Activated CD4-positive, alpha-beta T cell treated with anti-CD3 and anti-CD28 coated beads, Interleukin-2, amount 10 ng/mL, durations not matched to agents 24 days and 14 days (primary cell): ENCODE data around the gene HEY2. TPM values are rescaled to one million over a fixed set of nuclear protein-coding genes. Genes with fewer than 3 reads are reported as not detected.
"Not testable (repeated sequence)": the region's sequence is repeated elsewhere in the genome, so short reads cannot be mapped to it uniquely, and the experiment has no call there.

Experiments used
- DNase-seq: peaks from one replicate; pipeline ENCODE4 v3.0.0; 2022
- H3K27ac Mint-ChIP-seq: one replicate; pipeline ENCODE4 v1.8.0; 2022; ENCODE audit warnings: mild to moderate bottlenecking, mixed read lengths
- H3K27me3 Mint-ChIP-seq: one replicate; pipeline ENCODE4 v1.8.0; 2022; ENCODE audit warnings: mixed read lengths
- H3K36me3 Mint-ChIP-seq: one replicate; pipeline ENCODE4 v1.8.0; 2022; ENCODE audit warnings: low read depth, mild to moderate bottlenecking, mixed read lengths
- H3K4me1 Mint-ChIP-seq: one replicate; pipeline ENCODE4 v1.8.0; 2021; ENCODE audit warnings: mixed read lengths
- H3K4me3 Mint-ChIP-seq: one replicate; pipeline ENCODE4 v1.8.0; 2022; ENCODE audit warnings: mild to moderate bottlenecking, moderate library complexity, mixed read lengths
- H3K9me3 Mint-ChIP-seq: one replicate; pipeline ENCODE4 v1.8.0; 2021; ENCODE audit warnings: mixed read lengths
- intact Hi-C: fragments of 100-400 bp; cut with micrococcal nuclease; formaldehyde crosslinking; loops from one replicate; pipeline ENCODE4 v1.15.1; 2023
- total RNA-seq: library from RNA; stranded (reverse); gene quantifications from 2 replicates; pipeline ENCODE4 v1.2.3, GENCODE V29; 2022

HEY2 gene
- total RNA-seq: not detected in 2 replicates

DNA sequence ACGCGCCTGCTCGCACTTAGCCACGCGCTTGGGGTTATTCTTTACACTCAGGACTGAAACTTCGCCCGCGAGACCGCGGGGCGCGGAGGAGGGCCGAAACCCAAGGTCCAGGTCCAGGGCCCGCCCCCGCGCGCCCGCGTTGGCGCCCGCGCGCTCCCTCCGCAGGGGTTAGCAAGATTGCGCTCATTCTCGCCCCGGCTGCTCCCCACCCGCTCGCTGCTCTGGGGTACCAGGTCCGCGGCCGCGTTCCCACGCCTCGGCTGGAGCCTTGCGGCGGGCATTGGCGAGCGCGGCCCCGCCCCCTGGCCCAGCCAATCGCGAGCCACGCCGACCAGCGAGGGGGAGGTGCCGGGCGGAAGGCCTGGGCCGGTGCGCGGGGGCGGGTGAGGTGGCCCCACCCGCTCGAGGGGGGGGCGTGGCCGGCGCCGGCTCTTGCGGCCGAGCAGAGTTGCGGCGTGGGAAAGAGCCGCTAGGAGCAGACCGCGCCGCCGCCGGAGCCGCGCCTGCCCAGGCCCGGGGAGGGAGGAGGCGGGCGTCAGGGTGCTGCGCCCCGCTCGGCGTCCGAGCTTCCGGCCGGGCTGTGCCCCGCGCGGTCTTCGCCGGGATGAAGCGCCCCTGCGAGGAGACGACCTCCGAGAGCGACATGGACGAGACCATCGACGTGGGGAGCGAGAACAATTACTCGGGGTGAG is at the start of gene HEY2:
TSS of gene HEY2 (plus strand) at position 460 of the 692 bp plus-strand sequence. CDS start at position 605, 145 bp downstream.
- H3K27me3 Mint-ChIP-seq: peaks cover 77% of the 10 kb centered on the region
- peaks cover 33% of the 10 kb centered on the region for H3K4me1 Mint-ChIP-seq
- peak within 1 kb of the TSS; percentile 42 for H3K27ac Mint-ChIP-seq
- no peaks in the 10 kb centered on the region for H3K9me3 Mint-ChIP-seq
- H3K4me3 Mint-ChIP-seq: peak within 1 kb of the TSS; percentile 85
- peaks cover 6% of the 10 kb centered on the region for H3K36me3 Mint-ChIP-seq
- intact Hi-C loops: loop anchor here (2.0 to 5.0 kb wide), 2 partner anchors 31 to 237 kb away; no protein-coding TSS in a partner anchor
- peak; percentile 96 for DNase-seq

DNA sequence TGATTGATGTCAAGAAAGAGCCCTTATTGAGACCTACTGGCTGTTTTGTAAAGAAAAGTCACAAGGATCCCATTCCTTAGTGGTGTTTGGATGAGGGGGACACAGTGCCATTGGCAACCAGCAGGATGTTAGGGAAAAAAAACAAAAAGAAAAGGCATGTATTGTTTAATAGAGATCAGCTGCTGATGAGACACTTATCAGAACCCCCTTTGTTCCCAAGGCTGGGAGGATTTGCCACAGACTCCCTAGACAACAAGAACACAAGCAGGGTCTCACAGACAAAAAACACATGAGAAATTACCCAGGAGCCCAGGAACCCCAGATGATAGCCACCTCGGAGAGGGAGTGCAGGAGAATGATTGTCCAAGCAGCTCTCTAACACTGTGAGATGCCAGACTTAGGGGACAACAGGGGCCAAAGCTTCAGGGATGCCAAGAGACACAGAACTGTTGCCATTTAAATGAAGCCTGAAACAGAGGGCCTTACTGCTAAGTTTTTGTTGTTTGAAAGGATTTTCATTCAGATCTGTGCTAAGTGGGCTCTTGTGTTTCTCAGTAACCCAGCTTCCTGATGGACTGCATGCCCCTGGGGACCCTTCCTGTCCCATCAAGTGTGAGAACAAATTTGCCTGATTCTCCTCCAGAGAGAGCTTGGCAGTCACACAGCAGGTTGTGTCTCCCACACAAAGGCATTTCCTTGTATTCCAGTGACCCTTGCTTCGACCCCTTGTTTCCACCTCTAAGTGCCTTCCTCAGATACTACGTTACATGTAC is 48.7 kb upstream of the HEY2 start:
- intact Hi-C loops: no loop called here
- H3K4me1 Mint-ChIP-seq: no peaks in the 10 kb centered on the region
- H3K9me3 Mint-ChIP-seq: no peaks in the 10 kb centered on the region

DNA sequence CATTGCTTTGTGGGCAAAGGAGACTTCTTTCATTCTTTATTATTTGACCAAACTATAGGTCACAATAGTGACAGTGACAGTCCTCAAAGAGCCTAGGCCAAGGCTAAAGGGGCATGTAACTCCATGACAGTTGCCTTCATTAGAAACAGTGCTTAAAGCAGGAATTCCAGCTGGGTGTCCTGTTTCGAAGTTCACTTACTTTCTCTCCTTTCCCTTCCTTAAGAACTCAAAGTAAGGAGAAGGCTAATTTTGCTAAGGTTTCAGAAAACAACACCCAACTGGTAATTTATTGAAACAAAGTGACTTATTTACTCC is 48.1 kb upstream of the HEY2 start:
- intact Hi-C loops: no loop called here
- DNase-seq: no peak
- Mint-ChIP-seq H3K27ac (no peak overlapping the region), H3K9me3 (no peaks in the 10 kb centered on the region), H3K4me3 (no peak overlapping the region), H3K27me3 (peaks cover 15% of the 10 kb centered on the region), H3K4me1 (no peaks in the 10 kb centered on the region), H3K36me3 (no peaks in the 10 kb centered on the region)

More for the DNA sequence above, 48.7 kb upstream of the HEY2 start:
- H3K4me3 Mint-ChIP-seq: no peak overlapping the region
- DNase-seq: no peak
- peaks cover 15% of the 10 kb centered on the region for H3K27me3 Mint-ChIP-seq
- H3K36me3 Mint-ChIP-seq: no peaks in the 10 kb centered on the region
- no peak overlapping the region for H3K27ac Mint-ChIP-seq

DNA sequence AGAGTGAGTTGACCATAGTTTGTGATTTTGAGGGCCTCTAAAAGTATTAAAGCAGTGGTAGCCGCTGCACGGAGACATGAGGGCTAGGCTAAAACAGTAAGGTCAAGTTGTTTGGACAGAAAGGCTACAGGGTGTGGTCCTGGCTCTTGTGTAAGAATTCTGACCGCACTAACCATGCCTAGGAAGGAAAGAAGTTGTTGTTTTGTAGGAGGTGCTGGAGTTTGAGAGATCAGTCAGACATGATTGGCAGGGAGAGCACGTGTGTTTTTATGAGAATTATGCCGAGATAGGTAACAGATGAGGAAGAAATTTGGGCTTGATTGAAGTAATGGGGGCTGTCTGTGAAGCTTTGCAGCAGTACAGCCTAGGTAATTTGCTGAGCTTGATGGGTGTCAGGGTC is 45.5 kb upstream of the HEY2 start:
- DNase-seq, H3K27ac Mint-ChIP-seq, H3K4me3 Mint-ChIP-seq, H3K36me3 Mint-ChIP-seq, H3K4me1 Mint-ChIP-seq, H3K27me3 Mint-ChIP-seq, H3K9me3 Mint-ChIP-seq, intact Hi-C loops: not testable (repeated sequence)

DNA sequence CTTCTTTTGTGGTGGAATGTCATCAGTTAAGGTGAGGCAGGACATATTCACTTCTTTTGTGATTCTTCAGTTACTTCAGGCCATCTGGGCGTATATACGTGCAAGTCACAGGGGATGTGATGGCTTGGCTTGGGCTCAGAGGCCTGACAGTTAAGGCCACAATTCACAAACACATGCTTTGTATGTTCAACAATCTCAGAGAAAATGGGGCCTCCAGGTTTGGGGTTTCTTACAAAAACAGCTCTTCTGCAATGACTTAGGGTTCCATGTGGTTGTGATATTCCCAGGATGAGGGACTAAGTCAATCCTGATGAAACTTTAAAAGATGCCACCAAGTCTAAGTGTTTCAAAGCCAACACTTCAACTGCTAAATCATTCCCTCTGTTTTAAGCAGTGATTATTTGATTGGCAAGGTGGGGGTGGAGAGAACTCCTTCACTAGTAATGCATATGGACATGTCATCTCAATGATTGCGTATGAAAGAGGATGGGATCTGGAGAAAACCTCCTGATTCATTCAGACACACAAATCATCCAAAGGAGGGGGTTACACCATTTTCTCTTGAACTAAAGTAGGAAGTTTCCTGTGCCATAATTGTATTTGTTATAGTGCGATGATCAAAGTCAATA is 41.7 kb upstream of the HEY2 start:
- H3K4me3 Mint-ChIP-seq: no peak overlapping the region
- intact Hi-C loops: no loop called here
- H3K4me1 Mint-ChIP-seq: no peaks in the 10 kb centered on the region
- peaks cover 2% of the 10 kb centered on the region for H3K27me3 Mint-ChIP-seq
- no peak for DNase-seq
- no peaks in the 10 kb centered on the region for H3K9me3 Mint-ChIP-seq
- no peaks in the 10 kb centered on the region for H3K36me3 Mint-ChIP-seq
- no peak overlapping the region for H3K27ac Mint-ChIP-seq

DNA sequence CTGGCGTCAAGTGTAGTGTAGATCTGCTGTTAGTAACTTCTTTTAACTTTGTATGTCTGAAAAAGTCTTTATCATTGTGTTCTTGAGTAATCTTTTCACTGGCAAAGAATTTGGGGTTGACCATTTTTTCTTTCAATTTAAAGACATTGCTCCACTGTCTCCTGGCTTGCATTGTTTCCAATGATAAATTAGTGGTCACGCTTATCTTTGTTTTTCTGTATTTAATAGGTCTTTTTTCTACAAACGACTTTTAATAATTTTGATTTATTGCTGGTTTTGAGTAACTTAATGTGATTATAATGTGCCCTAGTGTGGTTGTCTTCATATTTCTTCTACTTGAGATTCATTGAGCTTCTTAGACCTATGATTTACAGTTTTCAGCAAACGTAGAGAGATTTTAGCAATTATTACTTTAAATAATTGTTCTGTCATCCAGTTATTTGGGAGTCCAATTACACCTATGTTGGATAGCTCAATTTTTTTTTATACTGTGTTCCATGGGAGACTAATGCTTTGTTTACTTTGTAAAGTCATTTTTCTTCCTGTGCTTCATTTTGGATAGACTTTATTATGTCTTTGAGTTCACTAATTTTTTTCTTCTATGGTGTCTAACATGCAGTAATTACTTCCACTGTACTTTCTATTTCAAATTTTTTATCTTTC is 38.3 kb upstream of the HEY2 start:
- Mint-ChIP-seq H3K27ac (no peak overlapping the region), H3K36me3 (no peaks in the 10 kb centered on the region), H3K4me3 (no peak overlapping the region), H3K9me3 (no peaks in the 10 kb centered on the region), H3K4me1 (no peaks in the 10 kb centered on the region), H3K27me3 (peaks cover 4% of the 10 kb centered on the region)
- DNase-seq: no peak
- intact Hi-C loops: no loop called here

DNA sequence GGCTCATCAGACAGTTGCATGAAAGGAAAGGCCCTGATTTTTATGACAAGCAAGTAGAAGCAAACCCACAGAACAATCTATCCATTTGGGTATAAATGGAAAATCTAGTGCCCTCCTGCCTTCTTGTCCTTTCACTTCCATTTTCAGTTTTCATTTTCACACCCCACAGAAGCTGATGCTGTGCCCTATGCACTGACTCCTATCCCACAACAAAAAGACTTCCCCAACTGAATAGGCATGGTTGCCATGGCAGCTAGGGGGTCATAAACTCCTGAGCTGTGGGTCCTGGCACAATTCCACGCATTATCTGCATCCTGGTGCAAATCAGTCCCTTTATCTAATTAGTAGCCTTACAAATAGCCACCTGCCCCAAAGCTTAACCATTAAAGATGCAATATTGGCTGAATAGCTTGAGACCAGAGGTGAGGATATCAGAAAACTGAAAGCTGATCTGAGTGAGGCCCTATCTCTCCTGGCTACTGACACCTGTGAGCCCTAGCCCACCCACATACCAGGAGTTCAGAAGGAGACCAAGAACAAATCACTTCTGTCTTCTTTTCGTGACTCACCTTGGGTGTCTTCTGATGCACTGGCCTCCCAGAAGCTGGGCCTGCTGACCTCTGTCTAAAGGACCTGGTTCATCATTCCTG is 34.9 kb upstream of the HEY2 start:
- Mint-ChIP-seq H3K27ac (no peak overlapping the region), H3K27me3 (peaks cover 6% of the 10 kb centered on the region), H3K4me3 (no peak overlapping the region), H3K36me3 (no peaks in the 10 kb centered on the region), H3K4me1 (no peaks in the 10 kb centered on the region), H3K9me3 (no peaks in the 10 kb centered on the region)
- DNase-seq: no peak
- intact Hi-C loops: no loop called here

DNA sequence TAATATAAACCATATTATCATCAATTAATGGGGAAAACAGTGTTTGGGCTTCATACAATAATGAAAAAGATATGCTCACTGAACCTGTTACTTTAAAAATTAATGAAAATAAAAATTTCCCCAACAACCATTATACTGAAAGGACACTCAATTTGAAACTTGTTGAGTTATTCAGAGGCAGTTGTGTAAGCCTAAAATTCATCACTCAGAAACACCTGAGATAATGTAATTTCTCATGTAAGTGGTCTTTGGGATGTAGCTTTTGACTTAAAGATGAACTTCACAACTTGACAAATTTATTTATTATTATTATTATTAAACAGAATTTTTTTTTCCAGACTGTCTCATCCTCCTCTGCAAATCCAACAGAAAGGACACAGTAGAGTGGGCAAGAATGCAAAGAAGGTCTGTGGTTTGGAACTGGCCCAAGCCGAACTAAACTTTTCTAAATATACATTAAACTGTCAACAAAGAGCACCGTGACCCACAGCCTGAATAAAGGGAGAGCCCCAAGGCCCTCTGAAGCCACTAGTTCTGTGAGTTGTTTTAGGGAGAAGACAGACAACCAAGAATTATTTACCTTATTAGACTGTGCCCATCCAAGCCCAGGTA is 32.2 kb upstream of the HEY2 start:
- Mint-ChIP-seq H3K27me3 (peaks cover 9% of the 10 kb centered on the region), H3K4me1 (no peaks in the 10 kb centered on the region), H3K9me3 (no peaks in the 10 kb centered on the region), H3K4me3 (no peak overlapping the region), H3K36me3 (no peaks in the 10 kb centered on the region), H3K27ac (no peak overlapping the region)
- DNase-seq: no peak
- intact Hi-C loops: no loop called here

DNA sequence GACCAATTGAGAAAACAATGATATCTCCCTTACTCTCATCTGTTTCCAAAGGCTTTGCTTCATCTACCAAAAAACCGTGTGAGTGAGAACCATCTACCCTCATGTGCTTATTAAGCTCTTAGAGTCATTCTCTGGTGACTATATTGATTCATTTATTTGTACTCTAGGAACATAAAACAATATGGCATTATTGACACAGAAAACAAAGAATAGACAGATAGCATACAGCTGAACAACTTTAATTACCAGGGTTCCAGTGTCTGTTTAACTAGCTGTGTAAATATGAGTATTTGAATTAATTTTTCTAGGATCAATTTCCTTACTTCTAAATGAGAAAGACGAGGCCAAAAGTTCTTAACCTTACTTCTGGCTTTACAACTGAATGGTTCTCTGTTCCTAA is 31.3 kb upstream of the HEY2 start:
- no peak for DNase-seq
- intact Hi-C loops: no loop called here
- H3K9me3 Mint-ChIP-seq: no peaks in the 10 kb centered on the region
- H3K36me3 Mint-ChIP-seq: no peaks in the 10 kb centered on the region
- peaks cover 16% of the 10 kb centered on the region for H3K27me3 Mint-ChIP-seq
- no peaks in the 10 kb centered on the region for H3K4me1 Mint-ChIP-seq
- H3K4me3 Mint-ChIP-seq: no peak overlapping the region
- H3K27ac Mint-ChIP-seq: no peak overlapping the region

DNA sequence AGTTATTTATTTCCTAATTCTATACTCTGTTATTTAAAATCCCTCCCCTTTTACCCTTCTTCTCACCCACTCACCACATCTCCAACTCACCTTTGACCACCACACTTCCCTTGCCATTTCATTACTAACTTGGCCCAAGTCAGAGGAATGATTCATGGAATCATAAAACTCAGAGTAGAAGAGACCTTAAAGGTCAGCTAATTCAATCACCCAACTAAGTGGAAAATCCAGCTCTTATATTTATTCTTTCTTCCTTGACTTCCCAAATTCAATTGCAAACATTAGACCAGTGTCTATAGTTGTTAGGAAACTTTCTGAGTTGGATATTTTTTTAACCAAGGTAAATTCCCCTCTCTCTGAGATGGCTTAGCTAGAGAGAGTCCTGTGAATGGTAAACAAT is 26.5 kb upstream of the HEY2 start:
- H3K27me3 Mint-ChIP-seq: peaks cover 20% of the 10 kb centered on the region
- DNase-seq: no peak
- H3K36me3 Mint-ChIP-seq: no peaks in the 10 kb centered on the region
- no peaks in the 10 kb centered on the region for H3K9me3 Mint-ChIP-seq
- no peak overlapping the region for H3K4me3 Mint-ChIP-seq
- H3K27ac Mint-ChIP-seq: no peak overlapping the region
- intact Hi-C loops: no loop called here
- no peaks in the 10 kb centered on the region for H3K4me1 Mint-ChIP-seq

DNA sequence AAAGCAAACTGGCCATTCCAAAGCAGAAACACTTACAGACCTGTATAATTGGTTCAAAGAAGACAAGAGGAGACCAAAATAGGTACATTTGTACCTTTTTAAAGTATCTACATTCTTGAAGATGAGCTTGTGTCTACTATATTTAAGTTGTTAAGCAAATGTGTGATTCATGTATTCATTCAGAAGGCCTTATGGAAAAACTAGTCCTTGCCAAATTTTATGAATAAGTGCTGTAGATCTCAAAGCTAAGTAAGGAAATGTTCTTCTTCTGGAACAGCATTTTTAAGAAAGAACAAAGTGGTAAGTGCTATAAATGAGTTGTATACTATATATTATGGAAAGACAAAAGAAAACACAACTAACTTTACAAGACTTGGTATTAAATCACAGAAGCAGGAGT is 22.2 kb upstream of the HEY2 start:
- Mint-ChIP-seq H3K27me3 (peaks cover 37% of the 10 kb centered on the region), H3K4me3 (no peak overlapping the region), H3K9me3 (no peaks in the 10 kb centered on the region), H3K36me3 (no peaks in the 10 kb centered on the region), H3K27ac (no peak overlapping the region), H3K4me1 (no peaks in the 10 kb centered on the region)
- intact Hi-C loops: no loop called here
- no peak for DNase-seq

DNA sequence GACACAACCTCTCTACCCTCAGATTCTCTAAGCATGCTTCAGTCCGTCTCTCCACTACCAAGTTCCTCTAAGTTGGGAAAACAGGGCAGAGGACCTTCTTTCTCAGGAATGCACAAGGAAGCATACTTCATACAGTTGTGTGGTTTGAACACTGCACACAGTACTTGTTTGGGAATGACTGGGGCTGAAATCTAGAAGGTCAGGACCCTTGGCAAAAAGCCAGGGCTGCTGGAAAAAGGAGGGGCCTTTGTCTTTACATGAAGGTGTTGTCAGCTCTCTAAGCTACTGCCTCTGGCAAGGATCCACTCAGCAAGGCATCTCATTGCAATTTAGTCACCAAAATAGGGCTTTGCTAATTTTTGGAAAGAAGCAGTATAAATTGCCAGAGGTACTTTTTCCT is 20.7 kb upstream of the HEY2 start:
- Mint-ChIP-seq H3K9me3 (no peaks in the 10 kb centered on the region), H3K36me3 (no peaks in the 10 kb centered on the region), H3K27ac (no peak overlapping the region), H3K4me1 (no peaks in the 10 kb centered on the region), H3K4me3 (no peak overlapping the region), H3K27me3 (peaks cover 43% of the 10 kb centered on the region)
- DNase-seq: no peak
- intact Hi-C loops: no loop called here

DNA sequence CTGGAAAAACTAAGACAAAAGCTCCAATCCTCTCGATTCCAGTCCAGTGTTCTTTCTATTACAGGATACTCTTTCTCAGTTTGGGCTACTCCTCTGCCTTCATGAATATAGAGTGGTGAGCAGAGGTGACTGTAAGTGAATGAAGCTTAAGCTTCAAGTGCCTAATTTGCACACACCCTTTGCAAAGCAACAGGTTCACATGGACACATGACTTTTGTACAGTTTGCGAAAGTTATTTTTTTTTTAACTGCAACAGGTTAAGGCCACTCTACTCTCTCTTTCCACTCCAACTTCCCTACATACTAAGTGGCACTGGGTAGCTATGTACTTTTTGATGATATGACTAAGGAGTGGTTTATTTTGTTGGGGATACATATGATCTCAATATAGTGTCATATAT is 19.4 kb upstream of the HEY2 start:
- DNase-seq: no peak
- Mint-ChIP-seq H3K9me3 (no peaks in the 10 kb centered on the region), H3K27me3 (peaks cover 49% of the 10 kb centered on the region), H3K36me3 (no peaks in the 10 kb centered on the region), H3K4me1 (no peaks in the 10 kb centered on the region), H3K4me3 (no peak overlapping the region), H3K27ac (no peak overlapping the region)
- intact Hi-C loops: no loop called here
